ENCODE measurements around the gene SDC4.
"Not testable (repeated sequence)": the region's sequence is repeated elsewhere in the genome, so short reads cannot be mapped to it uniquely, and the experiment has no call there.

The SDC4 gene

DNA sequence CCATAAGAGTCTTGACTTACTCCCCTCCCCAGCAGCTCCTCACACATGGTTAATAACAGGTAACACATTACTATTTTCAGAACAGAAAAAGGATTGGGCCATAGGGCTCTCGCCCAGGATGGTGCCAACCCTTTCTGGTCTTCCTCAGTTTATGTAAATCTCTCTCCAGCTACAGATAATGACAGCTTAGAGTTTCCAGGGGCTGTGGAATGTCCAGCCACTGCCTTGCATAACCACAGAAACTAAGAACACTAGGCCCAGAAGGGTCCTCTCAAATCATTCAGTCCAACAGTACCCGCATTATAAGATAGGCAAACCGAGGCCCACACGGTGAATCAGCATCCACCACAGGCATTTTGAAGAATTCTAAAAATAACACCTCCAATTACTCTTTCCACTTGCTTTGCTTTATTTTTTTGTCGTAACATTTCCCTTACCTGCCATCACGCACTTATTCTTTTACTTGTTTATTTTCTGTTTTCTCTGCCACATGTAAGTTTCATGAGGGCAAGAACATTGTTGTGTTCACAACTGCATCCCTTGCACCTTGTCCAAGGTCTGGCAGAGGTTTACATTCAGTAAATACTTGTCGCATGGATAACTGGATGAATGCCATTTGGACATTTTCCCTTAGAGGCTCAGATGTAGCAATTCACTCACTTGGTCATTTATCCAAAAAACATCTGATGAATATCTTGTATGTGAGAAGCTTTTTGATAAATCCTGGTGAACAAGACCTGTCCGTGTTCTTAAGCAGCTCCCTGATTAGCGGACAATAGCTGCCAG, 6.4 kb upstream of the SDC4 start:
- Histone ChIP-seq H3K27ac (no peak overlapping the region), H3K4me2 (no peak overlapping the region), H3K9ac (no peak overlapping the region), H3K9me3 (no peaks in the 10 kb centered on the region), H3K27me3 (no peaks in the 10 kb centered on the region), H3K4me3 (no peak overlapping the region), H4K20me1 (no peaks in the 10 kb centered on the region), H3K36me3 (no peaks in the 10 kb centered on the region), H3K4me1 (peaks cover 8% of the 10 kb centered on the region; the same call in 1 of the 2 replicates)
- no peak for TF ChIP-seq Cebpa-rat (IDR thresholded peaks at IDR 0.05)

GRCh38 chr20:45353746-45354145, 5.5 kb upstream of the SDC4 start:
- H3K27ac ChIP-seq = no peak overlapping the region
- no peak overlapping the region for H3K4me3 ChIP-seq
- H3K4me2 ChIP-seq = no peak overlapping the region
- no peak overlapping the region for H3K9ac ChIP-seq
- H3K36me3 ChIP-seq = no peaks in the 10 kb centered on the region
- peaks cover 8% of the 10 kb centered on the region; the same call in 1 of the 2 replicates for H3K4me1 ChIP-seq
- no peaks in the 10 kb centered on the region for H4K20me1 ChIP-seq
- H3K9me3 ChIP-seq = no peaks in the 10 kb centered on the region
- TF ChIP-seq Cebpa-rat (IDR thresholded peaks at IDR 0.05) = no peak
- H3K27me3 ChIP-seq = no peaks in the 10 kb centered on the region

GRCh38 chr20:45352729-45353128, 4.5 kb upstream of the SDC4 start:
- no peaks in the 10 kb centered on the region for H3K9me3 ChIP-seq
- H3K27me3 ChIP-seq = 0 out of 2 replicates have a peak, but pooled peaks cover 1% of the 10 kb centered on the region
- TF ChIP-seq Cebpa-rat (IDR thresholded peaks at IDR 0.05) = no peak

GRCh38 chr20:45350795-45351194, 2.6 kb upstream of the SDC4 start:
- not testable (repeated sequence) for H4K20me1 ChIP-seq, H3K36me3 ChIP-seq, H3K4me2 ChIP-seq, H3K4me3 ChIP-seq, H3K27ac ChIP-seq, H3K9me3 ChIP-seq, H3K9ac ChIP-seq
- Histone ChIP-seq H3K4me1 (peaks cover 27% of the 10 kb centered on the region), H3K27me3 (peaks cover 17% of the 10 kb centered on the region; the same call in 1 of the 2 replicates)

More at GRCh38 chr20:45352729-45353128, 4.5 kb upstream of the SDC4 start:
- H3K27ac ChIP-seq = no peak overlapping the region
- no peak overlapping the region for H3K4me2 ChIP-seq
- no peak overlapping the region for H3K4me3 ChIP-seq
- no peaks in the 10 kb centered on the region for H3K36me3 ChIP-seq
- H4K20me1 ChIP-seq = no peaks in the 10 kb centered on the region
- H3K4me1 ChIP-seq = peaks cover 8% of the 10 kb centered on the region
- H3K9ac ChIP-seq = no peak overlapping the region

DNA sequence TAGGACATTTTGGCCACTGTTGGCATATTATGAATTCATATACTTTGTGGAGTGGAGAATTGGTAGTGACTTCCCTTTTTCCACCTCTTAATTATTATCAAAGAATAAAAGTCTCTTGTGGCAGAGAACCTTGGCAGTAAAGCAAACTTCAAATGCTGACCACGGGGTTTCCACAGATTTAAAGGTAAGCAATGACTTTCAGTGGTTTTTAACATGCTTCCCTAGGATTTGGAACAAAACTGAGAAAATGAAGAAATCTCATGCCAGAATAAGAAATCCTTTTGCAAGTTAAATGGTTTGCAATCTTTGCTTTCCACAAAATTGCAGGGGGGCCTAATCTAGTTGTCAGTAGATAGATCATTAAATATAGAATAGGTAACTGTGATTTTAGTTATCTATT, 2.0 kb upstream of the SDC4 start:
- no peak overlapping the region for H3K4me2 ChIP-seq
- no peak overlapping the region for H3K9ac ChIP-seq
- H3K27me3 ChIP-seq = peaks cover 21% of the 10 kb centered on the region
- peaks cover 33% of the 10 kb centered on the region for H3K4me1 ChIP-seq
- no peak overlapping the region for H3K27ac ChIP-seq
- H3K4me3 ChIP-seq = no peak overlapping the region
- no peak for TF ChIP-seq Cebpa-rat (IDR thresholded peaks at IDR 0.05)
- H3K9me3 ChIP-seq = no peaks in the 10 kb centered on the region
- no peaks in the 10 kb centered on the region for H4K20me1 ChIP-seq
- no peaks in the 10 kb centered on the region for H3K36me3 ChIP-seq

GRCh38 chr20:45347297-45347935, 808 bp downstream of the SDC4 start:
- peaks cover 47% of the 10 kb centered on the region for H3K4me1 ChIP-seq
- no peaks in the 10 kb centered on the region for H4K20me1 ChIP-seq
- H3K9ac ChIP-seq = peak overlapping the region; percentile 69
- H3K4me3 ChIP-seq = peak overlapping the region; percentile 67
- peak overlapping the region; percentile 35; the same call in 1 of the 2 replicates for H3K27ac ChIP-seq
- TF ChIP-seq Cebpa-rat (IDR thresholded peaks at IDR 0.05) = no peak
- no peaks in the 10 kb centered on the region for H3K36me3 ChIP-seq
- no peaks in the 10 kb centered on the region for H3K9me3 ChIP-seq
- peaks cover 23% of the 10 kb centered on the region for H3K27me3 ChIP-seq
- peak overlapping the region; percentile 99 for H3K4me2 ChIP-seq

DNA sequence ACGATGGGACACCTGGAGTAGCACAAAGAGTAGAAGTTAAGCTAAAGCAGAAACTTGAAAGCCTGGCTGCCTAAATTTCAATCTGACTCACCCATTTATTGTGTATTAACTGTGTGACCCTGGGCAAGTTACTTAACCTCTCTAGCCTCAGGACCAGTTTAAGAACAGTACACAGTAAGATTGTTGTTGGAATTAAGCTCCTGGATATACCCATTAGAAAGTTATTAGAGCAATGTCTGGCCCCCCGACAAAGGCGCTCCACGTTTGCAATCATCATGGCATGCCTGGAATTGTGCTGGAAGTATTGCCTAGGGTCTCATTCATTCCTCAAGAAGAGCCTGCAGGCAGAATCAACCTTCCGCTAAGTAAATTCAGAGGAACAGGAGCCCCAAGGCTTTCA, 1.4 kb downstream of the SDC4 start:
- Histone ChIP-seq H3K4me2 (peak overlapping the region; percentile 99), H3K4me1 (peaks cover 51% of the 10 kb centered on the region), H3K4me3 (no peak overlapping the region; the same call in 1 of the 2 replicates), H3K36me3 (no peaks in the 10 kb centered on the region), H3K9ac (peak overlapping the region; percentile 69; the same call in 1 of the 2 replicates), H3K9me3 (no peaks in the 10 kb centered on the region), H4K20me1 (no peaks in the 10 kb centered on the region), H3K27ac (0 out of 2 replicates have a peak overlapping the region, but pooled peaks have one; percentile 22), H3K27me3 (peaks cover 23% of the 10 kb centered on the region)
- TF ChIP-seq Cebpa-rat (IDR thresholded peaks at IDR 0.05) = no peak

DNA sequence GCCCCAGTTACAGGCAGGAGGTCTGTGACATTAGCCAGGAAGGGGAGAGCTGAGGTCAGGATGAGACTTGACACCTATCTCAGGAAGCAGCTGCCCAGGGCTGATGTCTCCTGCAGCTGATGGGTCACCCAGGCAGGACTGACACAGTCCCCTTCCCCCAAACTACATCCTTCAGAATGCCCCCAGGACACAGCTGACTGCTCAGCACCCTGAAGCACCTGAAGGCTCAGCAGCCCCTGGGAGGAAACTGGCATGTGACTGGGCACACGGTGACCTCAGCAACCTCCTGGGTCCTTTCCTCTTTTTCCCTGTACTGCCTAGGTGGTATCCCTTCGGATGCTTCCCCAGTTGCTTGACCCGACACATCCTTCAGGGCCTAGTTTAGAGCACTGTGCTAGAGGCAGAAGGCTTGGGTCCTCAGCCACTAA, 1.9 kb downstream of the SDC4 start:
- Histone ChIP-seq H3K4me3 (no peak overlapping the region), H3K27ac (no peak overlapping the region), H3K9me3 (no peaks in the 10 kb centered on the region), H3K9ac (no peak overlapping the region), H4K20me1 (no peaks in the 10 kb centered on the region), H3K4me2 (peak overlapping the region; percentile 99), H3K4me1 (peaks cover 51% of the 10 kb centered on the region), H3K27me3 (peaks cover 23% of the 10 kb centered on the region), H3K36me3 (no peaks in the 10 kb centered on the region)
- no peak for TF ChIP-seq Cebpa-rat (IDR thresholded peaks at IDR 0.05)

GRCh38 chr20:45345104-45345936, 2.9 kb downstream of the SDC4 start:
- H3K4me3 ChIP-seq = no peak overlapping the region
- no peak overlapping the region for H3K9ac ChIP-seq
- peak overlapping the region; percentile 99 for H3K4me2 ChIP-seq
- no peaks in the 10 kb centered on the region for H3K36me3 ChIP-seq
- TF ChIP-seq Cebpa-rat (IDR thresholded peaks at IDR 0.05) = no peak
- peaks cover 51% of the 10 kb centered on the region for H3K4me1 ChIP-seq
- H3K27me3 ChIP-seq = peaks cover 23% of the 10 kb centered on the region
- no peaks in the 10 kb centered on the region for H3K9me3 ChIP-seq
- 0 out of 2 replicates have a peak overlapping the region, but pooled peaks have one; percentile 2 for H3K27ac ChIP-seq
- H4K20me1 ChIP-seq = no peaks in the 10 kb centered on the region

Data from BLaER1 (cell line).